Neural cell (in vitro differentiated cells): ENCODE measurements around the gene ZFYVE26. TPM values are rescaled to one million over a fixed set of nuclear protein-coding genes. Genes with fewer than 3 reads are reported as not detected.

Source experiments
- H2AFZ ChIP-seq: fragments of 200-600, 300-800 bp; sonication (generic), shearing (Covaris generic); 2 replicates; pipeline ENCODE4 v1.6.0; 2014; ENCODE audit warnings: low read depth, mild to moderate bottlenecking, antibody characterized with exemption, low read length, moderate library complexity
- H3F3A ChIP-seq: fragments of 200-600 bp; shearing (Covaris generic); 2 replicates; pipeline ENCODE4 v1.6.1; 2016; ENCODE audit warnings: mild to moderate bottlenecking, moderate library complexity, mixed read lengths, antibody characterized with exemption, low read length; ENCODE audit not compliant: insufficient read depth, poor library complexity, severe bottlenecking
- H3K27ac ChIP-seq: fragments of 200-600, 300-800 bp; sonication (generic), shearing (Covaris generic); 2 replicates; pipeline ENCODE4 v1.5.1; 2014; ENCODE audit warnings: mild to moderate bottlenecking, low read length, moderate library complexity
- H3K27me3 ChIP-seq: fragments of 300-800, 200-600 bp; sonication (generic), shearing (Covaris generic); 2 replicates; pipeline ENCODE4 v1.6.0; 2014; ENCODE audit warnings: mild to moderate bottlenecking, low read depth, low read length, moderate library complexity; ENCODE audit not compliant: insufficient read depth
- H3K36me3 ChIP-seq: fragments of 300-800, 200-600 bp; sonication (generic), shearing (Covaris generic); 2 replicates; pipeline ENCODE4 v1.5.1; 2014; ENCODE audit warnings: mild to moderate bottlenecking, antibody characterized with exemption, low read length, moderate library complexity; ENCODE audit not compliant: insufficient read depth
- H3K4me2 ChIP-seq: fragments of 300-800, 200-600 bp; sonication (generic), shearing (Covaris generic); 2 replicates; pipeline ENCODE4 v1.6.0; 2014; ENCODE audit warnings: mild to moderate bottlenecking, low read length
- H3K4me3 ChIP-seq: fragments of 300-800, 200-600 bp; sonication (generic), shearing (Covaris generic); 2 replicates; pipeline ENCODE4 v1.5.1; 2014; ENCODE audit warnings: mild to moderate bottlenecking, low read length, moderate library complexity
- H3K79me2 ChIP-seq: fragments of 200-600 bp; shearing (Covaris generic); replicated peaks from 2 replicates; pipeline ENCODE4 v1.6.0; 2014; ENCODE audit warnings: mild to moderate bottlenecking, low read length, moderate library complexity; ENCODE audit not compliant: insufficient read depth
- H3K9ac ChIP-seq: fragments of 300-800, 200-600 bp; sonication (generic), shearing (Covaris generic); 2 replicates; pipeline ENCODE4 v1.6.1; 2016; ENCODE audit warnings: mild to moderate bottlenecking, low read length, mixed read lengths
- H3K9me2 ChIP-seq: fragments of 200-600 bp; shearing (Covaris generic); 2 replicates; pipeline ENCODE4 v1.6.1; 2016; ENCODE audit warnings: mild to moderate bottlenecking, low read length, mixed read lengths; ENCODE audit not compliant: insufficient read depth
- H3K9me3 ChIP-seq: fragments of 200-600, 300-800 bp; sonication (generic), shearing (Covaris generic); 2 replicates; pipeline ENCODE4 v1.6.1; 2016; ENCODE audit warnings: mild to moderate bottlenecking, mixed run types, low read length, moderate library complexity, mixed read lengths
- H4K20me1 ChIP-seq: fragments of 200-600 bp; shearing (Covaris generic); 2 replicates; pipeline ENCODE4 v1.6.1; 2016; ENCODE audit warnings: mild to moderate bottlenecking, mixed run types; ENCODE audit not compliant: insufficient read depth
- EP300 ChIP-seq: fragments of 450-650 bp; conservative IDR thresholded peaks from 2 replicates; pipeline ENCODE4 v1.6.1; 2014; ENCODE audit warnings: antibody characterized with exemption, mild to moderate bottlenecking, moderate library complexity; ENCODE audit not compliant: poor library complexity, severe bottlenecking
- EZH2 ChIP-seq: fragments of 200-600, 300-800 bp; shearing (Covaris generic), sonication (generic); IDR thresholded peaks from 2 replicates; pipeline ENCODE4 v1.6.1; 2014; ENCODE audit warnings: antibody characterized with exemption, low read length, borderline replicate concordance, mild to moderate bottlenecking; ENCODE audit not compliant: insufficient read depth, poor library complexity, severe bottlenecking
- MXI1 ChIP-seq: fragments of 450-650 bp; conservative IDR thresholded peaks from 2 replicates; pipeline ENCODE4 v1.6.1; 2014; ENCODE audit warnings: antibody characterized with exemption, mild to moderate bottlenecking; ENCODE audit not compliant: poor library complexity, severe bottlenecking
- POLR2AphosphoS5 ChIP-seq: IDR thresholded peaks from 2 replicates; pipeline ENCODE4 v1.6.1; 2012
- RAD21 ChIP-seq: fragments of 450-650 bp; conservative IDR thresholded peaks from 2 replicates; pipeline ENCODE4 v1.6.1; 2014; ENCODE audit warnings: antibody characterized with exemption, mild to moderate bottlenecking, moderate library complexity
- REST ChIP-seq: IDR thresholded peaks from 2 replicates; pipeline ENCODE4 v1.6.1; 2012; ENCODE audit warnings: borderline replicate concordance
- SMC3 ChIP-seq: fragments of 450-650 bp; conservative IDR thresholded peaks from 2 replicates; pipeline ENCODE4 v1.6.1; 2014; ENCODE audit warnings: antibody characterized with exemption, mild to moderate bottlenecking, moderate library complexity; ENCODE audit not compliant: poor library complexity
- TAF1 ChIP-seq: IDR thresholded peaks from 2 replicates; pipeline ENCODE4 v1.6.1; 2012; ENCODE audit warnings: low read depth
- polyA plus RNA-seq: library from polyadenylated mRNA; depleted of rRNA; stranded (reverse); fragments of >200 nt; gene quantifications from 2 replicates; pipeline ENCODE4 v1.2.3, GENCODE V29; 2014
- TF ChIP-seq, protein P1 (sequence below): fragments of 450-650 bp; IDR thresholded peaks from 2 replicates; pipeline ENCODE4 v1.5.1; 2014; ENCODE audit warnings: antibody characterized with exemption, mild to moderate bottlenecking, moderate library complexity; ENCODE audit not compliant: poor library complexity, severe bottlenecking

ZFYVE26 gene
- polyA plus RNA-seq, 1 donor from 2014 or later: 8.5 TPM

DNA sequence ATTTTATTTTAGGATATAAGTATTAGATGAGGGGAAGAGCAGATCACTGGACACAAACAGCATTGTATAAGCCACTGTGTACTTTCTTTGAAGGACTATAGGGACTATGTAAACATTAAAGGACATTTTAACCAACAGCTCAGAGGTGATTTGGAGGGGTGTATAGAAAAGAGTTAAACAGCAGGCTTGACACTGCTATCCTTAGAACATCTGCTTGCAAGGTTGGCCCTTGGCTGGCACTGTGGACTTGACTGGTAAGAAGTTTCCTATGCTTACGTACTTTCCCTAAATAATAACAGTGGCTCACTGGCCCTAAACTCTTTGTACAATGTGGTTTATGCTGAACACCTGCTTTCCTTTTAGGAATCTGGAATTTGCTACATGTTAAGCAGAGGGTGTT lies 28.7 kb downstream of the ZFYVE26 start:
- no peak overlapping the region for H3K9ac ChIP-seq
- H3F3A ChIP-seq: no peaks in the 10 kb centered on the region
- no peak overlapping the region for H3K4me2 ChIP-seq
- no peak overlapping the region for H2AFZ ChIP-seq
- no peaks in the 10 kb centered on the region for H3K9me3 ChIP-seq
- H3K36me3 ChIP-seq: no peaks in the 10 kb centered on the region
- TF ChIP-seq, protein P1, sequence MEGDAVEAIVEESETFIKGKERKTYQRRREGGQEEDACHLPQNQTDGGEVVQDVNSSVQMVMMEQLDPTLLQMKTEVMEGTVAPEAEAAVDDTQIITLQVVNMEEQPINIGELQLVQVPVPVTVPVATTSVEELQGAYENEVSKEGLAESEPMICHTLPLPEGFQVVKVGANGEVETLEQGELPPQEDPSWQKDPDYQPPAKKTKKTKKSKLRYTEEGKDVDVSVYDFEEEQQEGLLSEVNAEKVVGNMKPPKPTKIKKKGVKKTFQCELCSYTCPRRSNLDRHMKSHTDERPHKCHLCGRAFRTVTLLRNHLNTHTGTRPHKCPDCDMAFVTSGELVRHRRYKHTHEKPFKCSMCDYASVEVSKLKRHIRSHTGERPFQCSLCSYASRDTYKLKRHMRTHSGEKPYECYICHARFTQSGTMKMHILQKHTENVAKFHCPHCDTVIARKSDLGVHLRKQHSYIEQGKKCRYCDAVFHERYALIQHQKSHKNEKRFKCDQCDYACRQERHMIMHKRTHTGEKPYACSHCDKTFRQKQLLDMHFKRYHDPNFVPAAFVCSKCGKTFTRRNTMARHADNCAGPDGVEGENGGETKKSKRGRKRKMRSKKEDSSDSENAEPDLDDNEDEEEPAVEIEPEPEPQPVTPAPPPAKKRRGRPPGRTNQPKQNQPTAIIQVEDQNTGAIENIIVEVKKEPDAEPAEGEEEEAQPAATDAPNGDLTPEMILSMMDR: no peak
- H3K9me2 ChIP-seq: no peaks in the 10 kb centered on the region
- no peak overlapping the region for H3K4me3 ChIP-seq
- no peaks in the 10 kb centered on the region for H3K79me2 ChIP-seq
- H3K27me3 ChIP-seq: no peaks in the 10 kb centered on the region
- H3K27ac ChIP-seq: no peak overlapping the region
- H4K20me1 ChIP-seq: no peaks in the 10 kb centered on the region

- Histone ChIP-seq H3K36me3 (no peaks in the 10 kb centered on the region), H3K9ac (no peak overlapping the region), H3K4me3 (no peak overlapping the region), H3K79me2 (no peaks in the 10 kb centered on the region), H3K9me2 (no peaks in the 10 kb centered on the region), H4K20me1 (no peaks in the 10 kb centered on the region), H3K27me3 (no peaks in the 10 kb centered on the region), H3K27ac (no peak overlapping the region), H3K4me2 (no peak overlapping the region), H3F3A (no peaks in the 10 kb centered on the region), H3K9me3 (no peaks in the 10 kb centered on the region), H2AFZ (no peak overlapping the region)
- no peak for TF ChIP-seq SMC3
- no peak for TF ChIP-seq POLR2AphosphoS5
- no peak for TF ChIP-seq MXI1
- TF ChIP-seq, protein P1: no peak
- no peak for TF ChIP-seq EP300
- no peak for TF ChIP-seq TAF1
- no peak for TF ChIP-seq REST
- TF ChIP-seq EZH2: no peak
- TF ChIP-seq RAD21: no peak
These were observed 30.9 kb downstream of the ZFYVE26 start for GRCh38 chr14:67785270-67786109.
